HepG2 (cell line): Measurements from ENCODE around the gene LSM8.

Experiments
- CC2D1A ChIP-seq: sonication (generic); formaldehyde crosslinking; IDR thresholded peaks from 2 replicates; pipeline ENCODE4 v1.8.1; 2023; ENCODE audit warnings: mild to moderate bottlenecking, missing genetic modification reagents
- EZH2 ChIP-seq: conservative IDR thresholded peaks from 2 replicates; pipeline ENCODE4 v1.6.1; 2012; ENCODE audit warnings: mild to moderate bottlenecking, low read depth, low read length, moderate library complexity
- NR2C2 ChIP-seq: sonication (generic); formaldehyde crosslinking; IDR thresholded peaks from 2 replicates; pipeline ENCODE4 v1.4.0; 2020; ENCODE audit warnings: missing genetic modification reagents, mild to moderate bottlenecking, moderate library complexity, borderline replicate concordance

- TF ChIP-seq CC2D1A (CRISPR knock-in tag) (no peak), EZH2 (no peak), NR2C2 (no peak)
Observed at GRCh38 chr7:118219157-118219512, 35.2 kb downstream of the LSM8 start.
